ENCODE measurements around the gene BRD7. TPM values are rescaled to one million over a fixed set of nuclear protein-coding genes. Genes with fewer than 3 reads are reported as not detected.
A peak's percentile ranks its signal among the peaks of the same experiment; 100 is the strongest.

BRD7 gene
- total and polyA plus RNA-seq, 2 of the 13 experiments (the other 11 are each of a cell fraction or from before 2014, with no cell fraction given), result 82.3 to 149 TPM

DNA sequence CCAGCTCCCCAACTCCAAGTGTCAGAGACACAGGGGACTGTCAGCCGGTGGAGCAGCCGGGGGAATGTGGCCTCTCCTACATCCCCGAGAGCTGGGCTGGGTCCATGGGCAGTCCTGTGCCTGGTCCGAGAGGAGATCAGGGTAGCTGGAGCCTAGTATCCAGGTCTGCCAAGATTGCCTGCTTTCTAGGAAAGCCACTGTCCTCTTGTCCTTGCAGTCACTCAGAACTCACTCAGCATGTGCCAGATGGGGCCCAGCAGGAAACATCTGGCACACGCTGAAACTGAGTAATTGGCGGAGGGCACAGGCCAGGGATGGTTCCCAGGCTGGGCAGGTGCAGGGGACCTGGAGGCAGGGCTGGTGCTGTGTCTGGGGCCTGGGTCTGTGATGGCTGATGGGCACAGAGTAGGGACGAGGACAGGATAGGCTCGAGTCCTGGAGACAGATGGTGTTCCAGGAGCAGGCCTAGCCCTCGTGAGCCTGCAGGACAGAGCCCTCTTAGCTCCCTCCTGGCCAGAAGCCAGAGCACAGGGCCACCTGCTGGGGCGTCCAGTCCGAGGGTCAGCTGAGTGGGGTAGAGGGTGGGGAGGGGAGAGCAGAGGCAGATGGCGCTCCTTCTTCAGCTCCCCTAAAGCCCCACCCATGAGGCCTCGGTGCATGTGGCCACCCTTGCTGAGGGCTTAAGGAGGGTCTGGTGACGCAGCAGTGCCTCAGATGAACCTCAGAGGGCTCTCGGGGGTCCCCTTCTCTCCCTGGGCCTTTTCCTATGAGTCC, 71.3 kb downstream of the BRD7 start (continued):
- peak; percentile 74; the same call in 1 of the 2 replicates for TF ChIP-seq ZNF761 (CRISPR knock-in tag; conservative IDR thresholded peaks at IDR 0.05)
- no peak for TF ChIP-seq POLR2G (IDR thresholded peaks at IDR 0.05; ENCODE audit: low read depth, low read length)
- no peak for TF ChIP-seq ZNF333 (CRISPR knock-in tag; IDR thresholded peaks at IDR 0.05; ENCODE audit: borderline replicate concordance)
- no peak for TF ChIP-seq SMAD9 (CRISPR knock-in tag; IDR thresholded peaks at IDR 0.05)
- no peak for TF ChIP-seq MTA3 (CRISPR knock-in tag; IDR thresholded peaks at IDR 0.05)
- 0 out of 2 replicates have a peak, but pooled peaks have one; percentile 17 for TF ChIP-seq SSRP1 (CRISPR knock-in tag; IDR thresholded peaks at IDR 0.05)
- TF ChIP-seq NCOR1 (IDR thresholded peaks at IDR 0.05; ENCODE audit: borderline replicate concordance, low read length), result no peak
- TF ChIP-seq KAT2B (IDR thresholded peaks at IDR 0.05; ENCODE audit: borderline replicate concordance, low read depth, low read length), result no peak
- no peak for TF ChIP-seq ARNT2 (CRISPR knock-in tag; IDR thresholded peaks at IDR 0.05; ENCODE audit: low read depth)
- TF ChIP-seq TP53 (CRISPR knock-in tag; conservative IDR thresholded peaks at IDR 0.05), result 0 out of 2 replicates have a peak, but pooled peaks have one; percentile 44
- TF ChIP-seq, protein P1, sequence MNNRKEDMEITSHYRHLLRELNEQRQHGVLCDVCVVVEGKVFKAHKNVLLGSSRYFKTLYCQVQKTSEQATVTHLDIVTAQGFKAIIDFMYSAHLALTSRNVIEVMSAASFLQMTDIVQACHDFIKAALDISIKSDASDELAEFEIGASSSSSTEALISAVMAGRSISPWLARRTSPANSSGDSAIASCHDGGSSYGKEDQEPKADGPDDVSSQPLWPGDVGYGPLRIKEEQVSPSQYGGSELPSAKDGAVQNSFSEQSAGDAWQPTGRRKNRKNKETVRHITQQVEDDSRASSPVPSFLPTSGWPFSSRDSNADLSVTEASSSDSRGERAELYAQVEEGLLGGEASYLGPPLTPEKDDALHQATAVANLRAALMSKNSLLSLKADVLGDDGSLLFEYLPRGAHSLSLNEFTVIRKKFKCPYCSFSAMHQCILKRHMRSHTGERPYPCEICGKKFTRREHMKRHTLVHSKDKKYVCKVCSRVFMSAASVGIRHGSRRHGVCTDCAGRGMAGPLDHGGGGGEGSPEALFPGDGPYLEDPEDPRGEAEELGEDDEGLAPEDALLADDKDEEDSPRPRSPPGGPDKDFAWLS (CRISPR knock-in tag; IDR thresholded peaks at IDR 0.05; ENCODE audit: borderline replicate concordance), result 0 out of 2 replicates have a peak, but pooled peaks have one; percentile 72
- 0 out of 2 replicates have a peak, but pooled peaks have one; percentile 51 for TF ChIP-seq YEATS4 (CRISPR knock-in tag; IDR thresholded peaks at IDR 0.05; ENCODE audit: borderline replicate concordance)
- TF ChIP-seq ZNF772 (CRISPR knock-in tag; IDR thresholded peaks at IDR 0.05), result peak; percentile 62; the same call in 1 of the 2 replicates
- TF ChIP-seq TGIF2 (CRISPR knock-in tag; IDR thresholded peaks at IDR 0.05), result no peak
- TF ChIP-seq, protein P2, sequence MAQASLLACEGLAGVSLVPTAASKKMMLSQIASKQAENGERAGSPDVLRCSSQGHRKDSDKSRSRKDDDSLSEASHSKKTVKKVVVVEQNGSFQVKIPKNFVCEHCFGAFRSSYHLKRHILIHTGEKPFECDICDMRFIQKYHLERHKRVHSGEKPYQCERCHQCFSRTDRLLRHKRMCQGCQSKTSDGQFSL (CRISPR knock-in tag; IDR thresholded peaks at IDR 0.05), result no peak
- no peak; the same call in 1 of the 2 replicates for TF ChIP-seq FOXO1 (CRISPR knock-in tag; IDR thresholded peaks at IDR 0.05)
- TF ChIP-seq SALL1 (CRISPR knock-in tag; IDR thresholded peaks at IDR 0.05), result peak; percentile 61
- TF ChIP-seq, protein P3, sequence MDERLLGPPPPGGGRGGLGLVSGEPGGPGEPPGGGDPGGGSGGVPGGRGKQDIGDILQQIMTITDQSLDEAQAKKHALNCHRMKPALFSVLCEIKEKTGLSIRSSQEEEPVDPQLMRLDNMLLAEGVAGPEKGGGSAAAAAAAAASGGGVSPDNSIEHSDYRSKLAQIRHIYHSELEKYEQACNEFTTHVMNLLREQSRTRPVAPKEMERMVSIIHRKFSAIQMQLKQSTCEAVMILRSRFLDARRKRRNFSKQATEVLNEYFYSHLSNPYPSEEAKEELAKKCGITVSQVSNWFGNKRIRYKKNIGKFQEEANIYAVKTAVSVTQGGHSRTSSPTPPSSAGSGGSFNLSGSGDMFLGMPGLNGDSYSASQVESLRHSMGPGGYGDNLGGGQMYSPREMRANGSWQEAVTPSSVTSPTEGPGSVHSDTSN (CRISPR knock-in tag; IDR thresholded peaks at IDR 0.05), result no peak
- no peak for TF ChIP-seq HMGA1 (CRISPR knock-in tag; conservative IDR thresholded peaks at IDR 0.05)
- peak; percentile 88 for TF ChIP-seq ZNF205 (CRISPR knock-in tag; IDR thresholded peaks at IDR 0.05)
- no peak for TF ChIP-seq CREB1 (IDR thresholded peaks at IDR 0.05)
- TF ChIP-seq CREB1 (CRISPR knock-in tag; IDR thresholded peaks at IDR 0.05), result no peak
- TF ChIP-seq KDM4B (CRISPR knock-in tag; IDR thresholded peaks at IDR 0.05), result no peak
- TF ChIP-seq, protein P4, sequence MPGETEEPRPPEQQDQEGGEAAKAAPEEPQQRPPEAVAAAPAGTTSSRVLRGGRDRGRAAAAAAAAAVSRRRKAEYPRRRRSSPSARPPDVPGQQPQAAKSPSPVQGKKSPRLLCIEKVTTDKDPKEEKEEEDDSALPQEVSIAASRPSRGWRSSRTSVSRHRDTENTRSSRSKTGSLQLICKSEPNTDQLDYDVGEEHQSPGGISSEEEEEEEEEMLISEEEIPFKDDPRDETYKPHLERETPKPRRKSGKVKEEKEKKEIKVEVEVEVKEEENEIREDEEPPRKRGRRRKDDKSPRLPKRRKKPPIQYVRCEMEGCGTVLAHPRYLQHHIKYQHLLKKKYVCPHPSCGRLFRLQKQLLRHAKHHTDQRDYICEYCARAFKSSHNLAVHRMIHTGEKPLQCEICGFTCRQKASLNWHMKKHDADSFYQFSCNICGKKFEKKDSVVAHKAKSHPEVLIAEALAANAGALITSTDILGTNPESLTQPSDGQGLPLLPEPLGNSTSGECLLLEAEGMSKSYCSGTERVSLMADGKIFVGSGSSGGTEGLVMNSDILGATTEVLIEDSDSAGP (CRISPR knock-in tag; IDR thresholded peaks at IDR 0.05; ENCODE audit: borderline replicate concordance), result peak; percentile 48; the same call in 1 of the 2 replicates
- no peak for TF ChIP-seq ZNF773 (CRISPR knock-in tag; IDR thresholded peaks at IDR 0.05; ENCODE audit: borderline replicate concordance)
- 0 out of 2 replicates have a peak, but pooled peaks have one; percentile 22 for TF ChIP-seq ZBTB3 (CRISPR knock-in tag; IDR thresholded peaks at IDR 0.05; ENCODE audit: borderline replicate concordance, low read depth)
- TF ChIP-seq JUNB (CRISPR knock-in tag; IDR thresholded peaks at IDR 0.05; ENCODE audit: borderline replicate concordance), result no peak
- TF ChIP-seq RCOR2 (CRISPR knock-in tag; IDR thresholded peaks at IDR 0.05), result no peak

Measured in HepG2 (cell line).